Measurements from ENCODE around the gene KMT2A. TPM values are rescaled to one million over a fixed set of nuclear protein-coding genes. Genes with fewer than 3 reads are reported as not detected.
"Not testable (repeated sequence)": the region's sequence is repeated elsewhere in the genome, so short reads cannot be mapped to it uniquely, and the experiment has no call there.

KMT2A gene
- total RNA-seq, 4 donors from 2014 or later = 42.3 to 116 (median 74.8) TPM

- 88 to 100% methylated on average over 2 to 4 of the region's 4 CpGs for WGBS, 2 donors (ENCODE audit: low coverage in 1 of 2)
- Histone ChIP-seq H3K9me3 (no peaks in the 10 kb centered on the region), H3K27me3 (no peaks in the 10 kb centered on the region), H3K27ac (no peak overlapping the region), H3K4me3 (no peak overlapping the region), H3K4me1 (peaks cover 0 to 43% (median 2%) of the 10 kb centered on the region in 3 donors), H3K36me3 (peaks cover 0 to 6% of the 10 kb centered on the region in 2 donors)
- no peak for TF ChIP-seq POLR2AphosphoS5 (IDR thresholded peaks at IDR 0.05)
- TF ChIP-seq EP300 (IDR thresholded peaks at IDR 0.05) = no peak
- no peak for TF ChIP-seq CTCF (IDR thresholded peaks at IDR 0.05)
- TF ChIP-seq POLR2A (IDR thresholded peaks at IDR 0.05) = no peak
- no peak for ATAC-seq
These were observed 13.1 kb downstream of the KMT2A start for GRCh38 chr11:118449316-118449918.

- H3K27me3 ChIP-seq = no peaks in the 10 kb centered on the region
- no peaks in the 10 kb centered on the region for H3K9me3 ChIP-seq
- TF ChIP-seq CTCF (IDR thresholded peaks at IDR 0.05) = no peak
- TF ChIP-seq POLR2A (IDR thresholded peaks at IDR 0.05) = no peak
- no peak for TF ChIP-seq EP300 (IDR thresholded peaks at IDR 0.05)
- TF ChIP-seq POLR2AphosphoS5 (IDR thresholded peaks at IDR 0.05) = no peak
- no peak overlapping the region for H3K4me3 ChIP-seq
- whole genome bisulfite sequencing, 2 donors (ENCODE audit: low coverage in 1 of 2) = 78 to 93% methylated on average over 1 of the region's 1 CpG
- peaks cover 0 to 39% (median 2%) of the 10 kb centered on the region in 3 donors for H3K4me1 ChIP-seq
- no peak overlapping the region for H3K27ac ChIP-seq
- no peak for ATAC-seq
- H3K36me3 ChIP-seq = peaks cover 0 to 6% of the 10 kb centered on the region in 2 donors
These were observed 14.2 kb downstream of the KMT2A start for GRCh38 chr11:118450451-118450850.

GRCh38 chr11:118462178-118462577 lies 25.9 kb downstream of the KMT2A start:
- no peak for ATAC-seq
- Histone ChIP-seq H3K4me3 (no peak overlapping the region), H3K27ac (no peak overlapping the region), H3K36me3 (no peaks in the 10 kb centered on the region), H3K4me1 (peaks cover 0 to 30% (median 3%) of the 10 kb centered on the region in 3 donors), H3K27me3 (no peaks in the 10 kb centered on the region), H3K9me3 (no peaks in the 10 kb centered on the region)
- whole genome bisulfite sequencing, 2 donors (ENCODE audit: low coverage in 1 of 2) = 78 to 85% methylated on average over 2 of the region's 2 CpGs
- TF ChIP-seq POLR2A (IDR thresholded peaks at IDR 0.05) = no peak
- no peak for TF ChIP-seq POLR2AphosphoS5 (IDR thresholded peaks at IDR 0.05)
- no peak for TF ChIP-seq EP300 (IDR thresholded peaks at IDR 0.05)
- no peak for TF ChIP-seq CTCF (IDR thresholded peaks at IDR 0.05)

GRCh38 chr11:118468968-118469367 lies 32.7 kb downstream of the KMT2A start:
- not testable (repeated sequence) for H3K27me3 ChIP-seq, H3K4me3 ChIP-seq, H3K27ac ChIP-seq, ATAC-seq, H3K9me3 ChIP-seq, H3K4me1 ChIP-seq
- no CpG with 5 or more reads among the region's 2 CpGs for WGBS, 2 donors (ENCODE audit: low coverage in 1 of 2)
- peaks cover 0 to 31% of the 10 kb centered on the region in 2 donors for H3K36me3 ChIP-seq

GRCh38 chr11:118471030-118471429 lies 34.7 kb downstream of the KMT2A start:
- Histone ChIP-seq H3K9me3 (no peaks in the 10 kb centered on the region), H3K4me1 (peaks cover 0 to 8% (median 2%) of the 10 kb centered on the region in 3 donors), H3K27me3 (no peaks in the 10 kb centered on the region), H3K27ac (no peak overlapping the region), H3K4me3 (no peak overlapping the region), H3K36me3 (peaks cover 0 to 45% of the 10 kb centered on the region in 2 donors)
- TF ChIP-seq POLR2A (IDR thresholded peaks at IDR 0.05) (no peak), CTCF (IDR thresholded peaks at IDR 0.05) (no peak), POLR2AphosphoS5 (IDR thresholded peaks at IDR 0.05) (no peak)
- no peak for ATAC-seq
- WGBS, 2 donors (ENCODE audit: low coverage in 1 of 2) = 79 to 96% methylated on average over 2 of the region's 2 CpGs
